AG04449 (cell line): ENCODE data around the gene IL19.
"Not testable (repeated sequence)": the region's sequence is repeated elsewhere in the genome, so short reads cannot be mapped to it uniquely, and the experiment has no call there.

Experiments used
- CTCF ChIA-PET: fragments of 350-600 bp; formaldehyde crosslinking; extraction: SDS; loops from one replicate; lab custom pipeline; 2021; ENCODE audit warnings: antibody characterized with exemption; lab: Yijun Ruan, JAX
- POLR2A ChIA-PET: fragments of 400-600, 350-600 bp; formaldehyde crosslinking; extraction: SDS; loops from one replicate; lab custom pipeline; 2020; ENCODE audit warnings: antibody characterized with exemption, inconsistent platforms; lab: Yijun Ruan, JAX
- DNase-seq: peaks from one replicate; pipeline ENCODE4 v3.0.0-alpha.2; 2010; ENCODE audit warnings: low read depth, low spot score
- H3K4me3 ChIP-seq: 2 replicates; pipeline ENCODE4 v1.5.1; 2011; ENCODE audit warnings: low read depth, mild to moderate bottlenecking, control low read depth, low read length
- TF ChIP-seq, protein P1 (sequence below): IDR thresholded peaks from one replicate; pipeline ENCODE4 v1.5.1; 2011; ENCODE audit warnings: mild to moderate bottlenecking, moderate library complexity, low read length, control low read depth, inconsistent platforms; ENCODE audit not compliant: insufficient read depth; ENCODE audit errors: missing control alignments

IL19 gene

GRCh38 chr1:206757524-206758266 is 12.9 kb upstream of the IL19 start:
- H3K4me3 ChIP-seq, result no peak overlapping the region
- ChIA-PET POLR2A (no interaction called here), CTCF (interaction anchor here (0.8 to 5.6 kb wide), 3 partner anchors 22 to 155 kb away, joined by 3 to 22 read pairs (median 16); no protein-coding TSS in a partner anchor)
- no peak for DNase-seq
- TF ChIP-seq, protein P1, sequence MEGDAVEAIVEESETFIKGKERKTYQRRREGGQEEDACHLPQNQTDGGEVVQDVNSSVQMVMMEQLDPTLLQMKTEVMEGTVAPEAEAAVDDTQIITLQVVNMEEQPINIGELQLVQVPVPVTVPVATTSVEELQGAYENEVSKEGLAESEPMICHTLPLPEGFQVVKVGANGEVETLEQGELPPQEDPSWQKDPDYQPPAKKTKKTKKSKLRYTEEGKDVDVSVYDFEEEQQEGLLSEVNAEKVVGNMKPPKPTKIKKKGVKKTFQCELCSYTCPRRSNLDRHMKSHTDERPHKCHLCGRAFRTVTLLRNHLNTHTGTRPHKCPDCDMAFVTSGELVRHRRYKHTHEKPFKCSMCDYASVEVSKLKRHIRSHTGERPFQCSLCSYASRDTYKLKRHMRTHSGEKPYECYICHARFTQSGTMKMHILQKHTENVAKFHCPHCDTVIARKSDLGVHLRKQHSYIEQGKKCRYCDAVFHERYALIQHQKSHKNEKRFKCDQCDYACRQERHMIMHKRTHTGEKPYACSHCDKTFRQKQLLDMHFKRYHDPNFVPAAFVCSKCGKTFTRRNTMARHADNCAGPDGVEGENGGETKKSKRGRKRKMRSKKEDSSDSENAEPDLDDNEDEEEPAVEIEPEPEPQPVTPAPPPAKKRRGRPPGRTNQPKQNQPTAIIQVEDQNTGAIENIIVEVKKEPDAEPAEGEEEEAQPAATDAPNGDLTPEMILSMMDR, result no peak

DNA sequence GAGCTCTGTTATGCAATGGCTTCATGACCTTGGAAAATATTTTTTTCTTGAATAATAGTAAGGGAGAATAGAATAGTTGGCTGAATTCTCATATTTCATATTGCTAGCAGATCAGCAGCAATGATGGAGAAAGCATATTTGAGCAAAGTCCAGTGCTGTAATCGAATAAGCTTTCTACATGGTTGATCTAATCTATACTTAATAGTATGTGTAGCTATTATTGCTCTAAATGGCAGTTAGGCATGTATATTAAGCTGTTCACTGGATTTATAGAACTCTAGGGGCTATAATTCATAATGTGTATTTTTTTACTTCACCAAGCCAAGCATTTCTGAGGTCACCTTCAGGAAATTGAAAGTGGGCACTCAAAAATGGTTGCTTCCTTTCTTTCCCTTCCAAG is 10.0 kb upstream of the IL19 start:
- ChIA-PET CTCF (interaction anchor here (0.8 to 5.6 kb wide), 8 partner anchors 10 to 152 kb away, joined by 3 to 28 read pairs (median 6); partner anchors contain the start of genes IL10, IL19 and IL20), POLR2A (no interaction called here)
- H3K4me3 ChIP-seq, result no peak overlapping the region
- TF ChIP-seq, protein P1, result no peak
- DNase-seq, result no peak

DNA sequence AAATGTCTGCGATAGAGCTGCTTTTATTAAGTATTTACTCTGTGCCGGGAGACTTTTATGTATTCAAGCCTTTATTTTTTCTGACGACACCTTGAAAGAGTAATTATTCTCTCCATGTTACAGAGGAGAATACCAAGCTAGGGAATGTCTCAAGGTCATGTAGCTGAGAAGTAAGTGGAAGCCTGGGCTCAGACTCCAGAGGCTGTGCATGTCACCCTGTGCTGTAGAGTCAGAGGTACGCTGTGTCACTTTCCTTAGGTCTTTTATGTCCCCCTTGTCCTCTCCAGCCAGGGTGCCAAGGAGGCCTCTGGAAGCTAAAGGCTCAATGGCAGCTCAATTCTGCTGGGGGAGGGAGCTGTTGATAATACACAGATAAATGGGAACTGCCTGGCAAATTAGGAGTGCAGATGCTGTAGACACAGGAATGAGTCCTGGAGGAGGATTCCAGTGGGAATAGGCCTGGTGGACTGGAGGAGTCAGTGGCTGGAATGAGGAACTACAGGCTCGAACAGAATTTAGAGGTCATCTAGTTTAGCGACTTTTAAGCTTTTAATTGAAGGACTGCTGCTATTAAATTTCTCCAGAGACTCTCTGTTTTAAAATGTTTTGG is 9.3 kb upstream of the IL19 start:
- CTCF ChIA-PET, result interaction anchor here (0.6 to 5.6 kb wide), 16 partner anchors 8 to 151 kb away, joined by 3 to 28 read pairs (median 4); partner anchors contain the start of genes IL10, IL19 and IL20
- DNase-seq, result no peak
- TF ChIP-seq, protein P1, result peak; percentile 36
- no peak overlapping the region for H3K4me3 ChIP-seq
- POLR2A ChIA-PET, result no interaction called here

DNA sequence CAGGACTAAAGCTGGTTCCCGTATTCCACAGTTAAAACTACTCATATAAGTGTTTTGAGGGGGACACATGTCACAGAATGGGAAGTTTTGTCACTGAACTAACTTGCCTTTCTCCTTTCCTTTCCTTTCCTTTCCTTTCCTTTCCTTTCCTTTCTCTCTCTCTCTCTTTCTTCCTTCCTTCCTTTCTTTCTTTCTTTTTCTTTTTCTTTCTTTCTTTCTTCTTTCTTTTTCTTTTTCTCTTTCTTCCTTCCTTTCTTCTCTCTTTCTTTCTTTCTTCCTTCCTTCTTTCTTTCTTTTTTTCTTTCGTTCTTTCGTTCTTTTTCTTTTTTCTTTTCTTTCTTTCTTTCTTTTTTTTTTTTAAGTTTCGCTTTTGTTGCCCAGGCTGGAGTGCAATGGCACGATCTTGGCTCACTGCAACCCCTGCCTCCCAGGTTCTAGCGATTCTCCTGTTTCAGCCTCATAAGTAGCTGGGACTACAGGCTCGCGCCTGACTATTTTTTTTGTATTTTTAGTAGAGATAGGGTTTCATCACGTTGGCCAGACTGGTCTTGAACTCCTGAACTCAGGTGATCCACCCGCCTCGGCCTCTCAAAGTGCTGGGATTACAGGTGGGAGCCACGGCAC is 7.7 kb upstream of the IL19 start:
- CTCF ChIA-PET, result interaction anchor here (1.5 to 5.6 kb wide), 5 partner anchors 8 to 149 kb away, joined by 7 to 28 read pairs (median 9); partner anchors contain the start of genes IL10 and IL19
- H3K4me3 ChIP-seq, POLR2A ChIA-PET, DNase-seq: not testable (repeated sequence)

DNA sequence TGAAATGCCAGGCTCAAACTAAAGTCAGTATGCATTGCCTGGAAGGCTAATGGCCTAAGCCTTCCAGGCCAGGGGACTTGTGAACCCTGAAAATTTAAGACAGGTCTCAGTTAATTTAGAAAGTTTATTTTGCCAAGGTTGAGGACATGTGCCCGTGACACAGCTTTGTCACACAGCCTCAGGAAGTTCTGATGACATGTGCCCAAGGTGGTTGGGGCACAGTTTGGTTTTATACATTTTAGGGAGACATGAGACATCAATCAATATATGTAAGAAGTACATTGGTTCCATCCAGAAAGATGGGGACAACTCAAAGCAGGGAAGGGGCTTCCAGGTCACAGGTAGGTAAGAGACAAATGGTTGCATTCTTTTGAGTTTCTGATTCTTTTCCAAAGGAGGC is 4.8 kb upstream of the IL19 start:
- POLR2A ChIA-PET, result interaction anchor here (1.2 kb wide), 1 partner anchor 13 kb away, joined by 4 read pairs; no protein-coding TSS in a partner anchor
- H3K4me3 ChIP-seq, DNase-seq: not testable (repeated sequence)
- CTCF ChIA-PET, result interaction anchor here (1.0 to 3.0 kb wide), 9 partner anchors 9 to 147 kb away, joined by 3 to 12 read pairs (median 4); no protein-coding TSS in a partner anchor

- CTCF ChIA-PET, result interaction anchor here (1.0 to 3.0 kb wide), 7 partner anchors 10 to 146 kb away, joined by 3 to 12 read pairs (median 5); no protein-coding TSS in a partner anchor
Measured at GRCh38 chr1:206766251-206766856, 4.2 kb upstream of the IL19 start.

More at GRCh38 chr1:206766251-206766856, 4.2 kb upstream of the IL19 start:
- TF ChIP-seq, protein P1, result no peak
- POLR2A ChIA-PET, result interaction anchor here (0.6 to 1.2 kb wide), 2 partner anchors 13 to 139 kb away, joined by 3 to 4 read pairs; no protein-coding TSS in a partner anchor
- no peak for DNase-seq
- H3K4me3 ChIP-seq, result no peak overlapping the region
